SH-SY5Y (cell line): ENCODE data around the gene NANOG.

Source experiments
- GATA2 ChIP-seq: IDR thresholded peaks from 2 replicates; pipeline ENCODE4 v1.6.1; 2011; ENCODE audit warnings: mild to moderate bottlenecking, low read depth, low read length
- GATA3 ChIP-seq: IDR thresholded peaks from 2 replicates; pipeline ENCODE4 v1.6.1; 2011; ENCODE audit warnings: low read depth, mild to moderate bottlenecking, low read length, moderate library complexity

The NANOG gene

GRCh38 chr12:7801460-7801859 lies 12.3 kb downstream of the NANOG start:
- TF ChIP-seq GATA2, result no peak
- no peak for TF ChIP-seq GATA3

GRCh38 chr12:7806863-7807487 lies 17.8 kb downstream of the NANOG start:
- no peak for TF ChIP-seq GATA2
- TF ChIP-seq GATA3, result no peak

GRCh38 chr12:7832059-7832696 lies 43.0 kb downstream of the NANOG start:
- TF ChIP-seq GATA2 (no peak), GATA3 (no peak)

DNA sequence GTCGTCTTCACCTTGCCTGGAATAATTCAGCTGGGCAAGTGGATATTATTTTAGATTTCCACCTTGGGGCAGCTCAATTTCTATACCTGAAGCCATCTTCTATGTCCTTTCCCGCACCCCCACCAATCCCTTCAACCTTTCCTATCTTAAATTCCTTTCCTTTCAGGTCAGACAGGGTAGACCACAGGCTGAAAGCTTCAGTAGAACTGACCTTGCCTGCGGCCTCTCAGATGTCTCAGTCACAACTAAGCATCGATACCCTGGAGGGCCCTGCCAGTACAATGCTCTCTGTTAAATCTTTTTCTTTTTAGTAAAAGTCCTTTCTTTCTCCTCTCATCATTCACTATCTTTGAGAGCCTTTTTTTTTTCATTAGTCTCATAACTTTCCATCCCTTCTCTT lies 44.6 kb downstream of the NANOG start:
- no peak for TF ChIP-seq GATA3
- TF ChIP-seq GATA2, result no peak

DNA sequence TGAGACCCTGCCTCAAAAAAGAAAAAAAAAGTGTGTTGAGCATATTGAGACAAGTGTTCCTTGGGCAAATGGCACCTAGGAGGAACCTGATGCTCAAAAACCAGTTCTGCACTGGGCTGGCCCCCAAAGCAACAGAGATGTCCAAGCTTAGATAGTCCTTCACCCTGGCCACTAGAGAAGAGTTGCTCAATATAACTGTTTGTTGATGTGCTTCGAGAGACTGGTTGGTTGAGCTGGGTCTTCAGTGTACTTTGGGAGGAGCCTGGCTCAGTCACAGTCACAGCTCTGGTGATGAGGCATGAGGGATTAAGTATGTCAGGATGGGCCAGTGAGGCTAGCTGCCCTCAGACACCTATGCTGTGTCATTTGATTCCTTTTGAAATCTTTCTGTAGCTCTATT lies 45.5 kb downstream of the NANOG start:
- TF ChIP-seq GATA3 (no peak), GATA2 (no peak)

DNA sequence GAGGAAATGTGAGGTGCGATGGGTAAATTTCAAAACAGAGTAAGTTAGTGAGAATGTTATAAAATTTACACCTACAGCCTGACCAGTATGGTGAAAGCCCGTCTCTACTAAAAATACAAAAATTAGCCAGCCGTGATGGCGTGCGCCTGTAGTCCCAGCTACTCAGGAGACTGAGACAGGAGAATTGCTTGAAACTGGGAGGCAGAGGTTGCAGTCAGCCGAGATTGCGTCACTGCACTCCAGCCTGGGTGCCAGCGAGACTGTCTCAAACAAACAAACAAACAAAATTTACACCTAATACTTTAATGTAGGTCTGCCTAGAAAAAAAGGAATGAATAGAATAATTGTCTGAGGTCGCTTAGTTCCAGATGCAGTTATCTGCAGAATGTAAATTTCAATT lies 45.9 kb downstream of the NANOG start:
- TF ChIP-seq GATA2 (no peak), GATA3 (no peak)

DNA sequence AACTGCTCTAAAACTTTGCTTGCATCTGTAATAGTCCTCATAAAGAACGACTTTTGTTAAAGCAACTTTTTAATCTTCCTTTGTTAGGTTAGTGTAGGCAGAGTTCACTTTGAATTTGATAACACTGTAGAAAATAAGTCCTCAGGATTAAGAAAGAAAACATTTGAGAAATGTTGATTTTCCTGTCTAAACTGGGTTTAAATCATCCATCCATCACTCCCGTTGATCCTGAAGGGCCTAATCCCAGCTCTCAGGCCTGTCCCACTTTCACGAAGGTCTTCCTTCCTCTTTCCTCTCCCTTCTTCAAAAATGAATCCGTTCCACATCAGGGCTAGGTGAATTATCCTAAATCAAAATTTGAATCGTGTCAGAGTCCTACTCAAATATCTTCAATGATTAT lies 46.6 kb downstream of the NANOG start:
- TF ChIP-seq GATA3, result no peak
- no peak for TF ChIP-seq GATA2

GRCh38 chr12:7837366-7837765 lies 48.2 kb downstream of the NANOG start:
- TF ChIP-seq GATA3 (no peak), GATA2 (no peak)

- no peak for TF ChIP-seq GATA3
- no peak for TF ChIP-seq GATA2
These were observed 54.9 kb downstream of the NANOG start for GRCh38 chr12:7844116-7844515.
